HG02973 (cell line): ENCODE measurements around the gene MAMDC2.

Experiments used
- ATAC-seq: cut with Tn5 transposase; IDR thresholded peaks from one replicate; pipeline ENCODE4 v1.9.1; 2021; ENCODE audit warnings: moderate library complexity; ENCODE audit not compliant: unreplicated experiment

The MAMDC2 gene

GRCh38 chr9:70105147-70105546 lies 61.5 kb downstream of the MAMDC2 start:
- no peak for ATAC-seq

- ATAC-seq: no peak
These were observed 62.9 kb downstream of the MAMDC2 start for GRCh38 chr9:70106571-70106970.

GRCh38 chr9:70107558-70107957 lies 63.9 kb downstream of the MAMDC2 start:
- no peak for ATAC-seq

GRCh38 chr9:70108181-70108580 lies 64.5 kb downstream of the MAMDC2 start:
- ATAC-seq: no peak

GRCh38 chr9:70110194-70111041 lies 66.8 kb downstream of the MAMDC2 start:
- ATAC-seq: no peak

- ATAC-seq: peak; percentile 75
These were observed 67.5 kb downstream of the MAMDC2 start for GRCh38 chr9:70111042-70111602.

GRCh38 chr9:70111641-70112236 lies 68.1 kb downstream of the MAMDC2 start:
- no peak for ATAC-seq

- no peak for ATAC-seq
These were observed 69.3 kb downstream of the MAMDC2 start for GRCh38 chr9:70112981-70113380.

GRCh38 chr9:70113403-70114022 lies 69.9 kb downstream of the MAMDC2 start:
- no peak for ATAC-seq

GRCh38 chr9:70114898-70115297 lies 71.2 kb downstream of the MAMDC2 start:
- no peak for ATAC-seq

GRCh38 chr9:70117835-70118319 lies 74.2 kb downstream of the MAMDC2 start:
- no peak for ATAC-seq

- no peak for ATAC-seq
These were observed 76.1 kb downstream of the MAMDC2 start for GRCh38 chr9:70119786-70120185.

GRCh38 chr9:70120834-70121510 lies 77.3 kb downstream of the MAMDC2 start:
- no peak for ATAC-seq

GRCh38 chr9:70121818-70122436 lies 78.3 kb downstream of the MAMDC2 start:
- ATAC-seq: no peak

- no peak for ATAC-seq
These were observed 80.0 kb downstream of the MAMDC2 start for GRCh38 chr9:70123695-70124094.

GRCh38 chr9:70125621-70126263 lies 82.1 kb downstream of the MAMDC2 start:
- no peak for ATAC-seq

GRCh38 chr9:70127036-70127435 lies 83.4 kb downstream of the MAMDC2 start:
- ATAC-seq: no peak

GRCh38 chr9:70127540-70128416 lies 84.1 kb downstream of the MAMDC2 start:
- ATAC-seq: no peak

- no peak for ATAC-seq
These were observed 86.6 kb downstream of the MAMDC2 start for GRCh38 chr9:70130266-70130665.
